SK-N-SH treated with all-trans-retinoic acid at 6 μM for 48 hours (cell line): ENCODE measurements around the gene P2RX4.

Source experiments
- ATAC-seq: fragments of 200-7000 bp; cut with Tn5 transposase; 3 replicates; pipeline ENCODE4 v1.9.1; 2020; ENCODE audit warnings: mild to moderate bottlenecking, moderate library complexity
- ARNTL ChIP-seq: fragments of 450-650 bp; formaldehyde crosslinking; IDR thresholded peaks from 2 replicates; pipeline ENCODE4 v1.5.0; 2020; ENCODE audit warnings: low read depth, mild to moderate bottlenecking, moderate library complexity, borderline replicate concordance
- BACH2 ChIP-seq: fragments of 250-450 bp; sonication (Bioruptor Pico); IDR thresholded peaks from 2 replicates; pipeline ENCODE4 v1.9.0; 2021; ENCODE audit warnings: mild to moderate bottlenecking, borderline replicate concordance
- CSDC2 ChIP-seq: fragments of 250-450 bp; sonication (Bioruptor Pico); IDR thresholded peaks from 2 replicates; pipeline ENCODE4 v1.5.0; 2020; ENCODE audit warnings: mild to moderate bottlenecking, moderate library complexity
- ESRRG ChIP-seq: fragments of 250-450 bp; sonication (Bioruptor Pico); IDR thresholded peaks from 2 replicates; pipeline ENCODE4 v1.6.1; 2021; ENCODE audit warnings: mild to moderate bottlenecking
- GLIS3 ChIP-seq: fragments of 250-450 bp; sonication (Bioruptor Pico); IDR thresholded peaks from 2 replicates; pipeline ENCODE4 v1.5.0; 2020; ENCODE audit warnings: mild to moderate bottlenecking, moderate library complexity
- OSR1 ChIP-seq: fragments of 250-450 bp; sonication (Bioruptor Pico); IDR thresholded peaks from 2 replicates; pipeline ENCODE4 v1.8.0; 2022; ENCODE audit warnings: moderate library complexity, mild to moderate bottlenecking, inconsistent platforms
- POU6F1 ChIP-seq: fragments of 250-450 bp; sonication (Bioruptor Pico); IDR thresholded peaks from 2 replicates; pipeline ENCODE4 v1.8.0; 2021; ENCODE audit warnings: low read depth, mild to moderate bottlenecking, moderate library complexity, borderline replicate concordance
- PPARA ChIP-seq: fragments of 250-450 bp; sonication (Bioruptor Pico); IDR thresholded peaks from 2 replicates; pipeline ENCODE4 v1.5.0; 2020; ENCODE audit warnings: mild to moderate bottlenecking, borderline replicate concordance
- RARB ChIP-seq: fragments of 250-450 bp; sonication (Bioruptor Pico); IDR thresholded peaks from 2 replicates; pipeline ENCODE4 v1.8.0; 2021; ENCODE audit warnings: mild to moderate bottlenecking, moderate library complexity
- SNAI2 ChIP-seq: fragments of 250-450 bp; sonication (Bioruptor Pico); IDR thresholded peaks from 2 replicates; pipeline ENCODE4 v1.5.0; 2020; ENCODE audit warnings: mild to moderate bottlenecking, moderate library complexity
- TCF4 ChIP-seq: fragments of 250-450 bp; sonication (Bioruptor Pico); IDR thresholded peaks from 2 replicates; pipeline ENCODE4 v1.8.0; 2021; ENCODE audit warnings: mild to moderate bottlenecking, moderate library complexity, borderline replicate concordance
- TOX ChIP-seq: fragments of 250-450 bp; sonication (Bioruptor Pico); IDR thresholded peaks from 2 replicates; pipeline ENCODE4 v1.8.0; 2021; ENCODE audit warnings: mild to moderate bottlenecking, moderate library complexity, borderline replicate concordance
- ZC3H10 ChIP-seq: fragments of 250-450 bp; sonication (Bioruptor Pico); IDR thresholded peaks from 2 replicates; pipeline ENCODE4 v1.5.1; 2021; ENCODE audit warnings: mild to moderate bottlenecking, moderate library complexity
- ZFP3 ChIP-seq: fragments of 250-450 bp; sonication (Bioruptor Pico); IDR thresholded peaks from 2 replicates; pipeline ENCODE4 v1.5.0; 2020; ENCODE audit warnings: mild to moderate bottlenecking, moderate library complexity
- ZFP30 ChIP-seq: fragments of 450-650 bp; formaldehyde crosslinking; IDR thresholded peaks from 2 replicates; pipeline ENCODE4 v1.5.0; 2022; ENCODE audit warnings: mild to moderate bottlenecking, moderate library complexity
- ZNF565 ChIP-seq: fragments of 450-650 bp; formaldehyde crosslinking; conservative IDR thresholded peaks from 2 replicates; pipeline ENCODE4 v1.5.0; 2020; ENCODE audit warnings: low read depth, mild to moderate bottlenecking, moderate library complexity
- ZNF70 ChIP-seq: fragments of 450-650 bp; formaldehyde crosslinking; IDR thresholded peaks from 2 replicates; pipeline ENCODE4 v1.5.0; 2020; ENCODE audit warnings: mild to moderate bottlenecking, moderate library complexity
- ZNF8 ChIP-seq: fragments of 450-650 bp; formaldehyde crosslinking; IDR thresholded peaks from 2 replicates; pipeline ENCODE4 v1.5.0; 2020; ENCODE audit warnings: mild to moderate bottlenecking, moderate library complexity
- TF ChIP-seq, protein P1 (sequence below): fragments of 250-450 bp; sonication (Bioruptor Pico); IDR thresholded peaks from 2 replicates; pipeline ENCODE4 v1.5.1; 2020; ENCODE audit warnings: low read depth, mild to moderate bottlenecking, moderate library complexity
- TF ChIP-seq, protein P2 (sequence below): fragments of 250-450 bp; sonication (Bioruptor Pico); IDR thresholded peaks from 2 replicates; pipeline ENCODE4 v1.5.0; 2020; ENCODE audit warnings: mild to moderate bottlenecking, moderate library complexity
- TF ChIP-seq, protein P3 (sequence below): fragments of 250-450 bp; sonication (Bioruptor Pico); IDR thresholded peaks from 2 replicates; pipeline ENCODE4 v1.8.0; 2020; ENCODE audit warnings: mild to moderate bottlenecking, moderate library complexity, borderline replicate concordance

P2RX4 gene

DNA sequence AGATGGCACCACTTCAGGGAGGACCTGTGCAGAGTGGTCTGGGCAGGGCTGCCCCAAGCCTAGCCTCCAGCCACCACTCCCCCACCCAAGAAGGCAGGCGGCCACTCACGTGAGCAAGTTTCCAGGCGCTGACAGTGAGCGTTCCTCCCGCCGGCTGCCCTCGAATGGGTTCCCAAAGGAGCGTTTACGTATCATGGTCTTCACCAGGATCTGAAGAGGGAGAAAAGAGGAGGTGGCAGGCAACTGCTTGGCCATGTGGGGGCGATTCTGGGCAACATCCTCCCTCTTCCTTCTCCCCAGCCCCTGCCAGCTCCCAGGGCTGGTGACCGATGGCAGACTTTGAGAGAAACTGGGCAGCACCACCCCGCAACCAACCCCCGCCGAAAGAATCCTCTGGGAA is 35.1 kb downstream of the P2RX4 start:
- no peak for TF ChIP-seq TCF4 (CRISPR knock-in tag)
- TF ChIP-seq ESRRG (CRISPR knock-in tag): no peak
- no peak for TF ChIP-seq POU6F1 (CRISPR knock-in tag)
- TF ChIP-seq RARB: no peak
- no peak for TF ChIP-seq ZNF565 (CRISPR knock-in tag)
- no peak for TF ChIP-seq OSR1 (CRISPR knock-in tag)
- TF ChIP-seq ZNF70 (CRISPR knock-in tag): no peak
- TF ChIP-seq BACH2 (CRISPR knock-in tag): no peak
- TF ChIP-seq, protein P1, sequence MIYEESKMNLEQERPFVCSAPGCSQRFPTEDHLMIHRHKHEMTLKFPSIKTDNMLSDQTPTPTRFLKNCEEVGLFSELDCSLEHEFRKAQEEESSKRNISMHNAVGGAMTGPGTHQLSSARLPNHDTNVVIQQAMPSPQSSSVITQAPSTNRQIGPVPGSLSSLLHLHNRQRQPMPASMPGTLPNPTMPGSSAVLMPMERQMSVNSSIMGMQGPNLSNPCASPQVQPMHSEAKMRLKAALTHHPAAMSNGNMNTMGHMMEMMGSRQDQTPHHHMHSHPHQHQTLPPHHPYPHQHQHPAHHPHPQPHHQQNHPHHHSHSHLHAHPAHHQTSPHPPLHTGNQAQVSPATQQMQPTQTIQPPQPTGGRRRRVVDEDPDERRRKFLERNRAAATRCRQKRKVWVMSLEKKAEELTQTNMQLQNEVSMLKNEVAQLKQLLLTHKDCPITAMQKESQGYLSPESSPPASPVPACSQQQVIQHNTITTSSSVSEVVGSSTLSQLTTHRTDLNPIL (CRISPR knock-in tag): no peak
- no peak for TF ChIP-seq GLIS3 (CRISPR knock-in tag)
- no peak for TF ChIP-seq ZFP3 (CRISPR knock-in tag)
- no peak for TF ChIP-seq ARNTL
- no peak for TF ChIP-seq TOX (CRISPR knock-in tag)
- no peak for TF ChIP-seq ZFP30 (CRISPR knock-in tag)
- TF ChIP-seq SNAI2 (CRISPR knock-in tag): no peak
- no peak for ATAC-seq

GRCh38 chr12:121245951-121246350 is 36.0 kb downstream of the P2RX4 start:
- no peak for ATAC-seq
- TF ChIP-seq ZNF70 (CRISPR knock-in tag) (no peak), GLIS3 (CRISPR knock-in tag) (no peak), SNAI2 (CRISPR knock-in tag) (no peak), TOX (CRISPR knock-in tag) (no peak), POU6F1 (CRISPR knock-in tag) (no peak), ZNF8 (no peak), ZNF565 (CRISPR knock-in tag) (no peak), ZFP30 (CRISPR knock-in tag) (no peak), OSR1 (CRISPR knock-in tag) (no peak), CSDC2 (CRISPR knock-in tag) (no peak), ARNTL (no peak), TCF4 (CRISPR knock-in tag) (no peak), ZC3H10 (CRISPR knock-in tag) (no peak)
- TF ChIP-seq, protein P1 (CRISPR knock-in tag): no peak
- TF ChIP-seq, protein P2, sequence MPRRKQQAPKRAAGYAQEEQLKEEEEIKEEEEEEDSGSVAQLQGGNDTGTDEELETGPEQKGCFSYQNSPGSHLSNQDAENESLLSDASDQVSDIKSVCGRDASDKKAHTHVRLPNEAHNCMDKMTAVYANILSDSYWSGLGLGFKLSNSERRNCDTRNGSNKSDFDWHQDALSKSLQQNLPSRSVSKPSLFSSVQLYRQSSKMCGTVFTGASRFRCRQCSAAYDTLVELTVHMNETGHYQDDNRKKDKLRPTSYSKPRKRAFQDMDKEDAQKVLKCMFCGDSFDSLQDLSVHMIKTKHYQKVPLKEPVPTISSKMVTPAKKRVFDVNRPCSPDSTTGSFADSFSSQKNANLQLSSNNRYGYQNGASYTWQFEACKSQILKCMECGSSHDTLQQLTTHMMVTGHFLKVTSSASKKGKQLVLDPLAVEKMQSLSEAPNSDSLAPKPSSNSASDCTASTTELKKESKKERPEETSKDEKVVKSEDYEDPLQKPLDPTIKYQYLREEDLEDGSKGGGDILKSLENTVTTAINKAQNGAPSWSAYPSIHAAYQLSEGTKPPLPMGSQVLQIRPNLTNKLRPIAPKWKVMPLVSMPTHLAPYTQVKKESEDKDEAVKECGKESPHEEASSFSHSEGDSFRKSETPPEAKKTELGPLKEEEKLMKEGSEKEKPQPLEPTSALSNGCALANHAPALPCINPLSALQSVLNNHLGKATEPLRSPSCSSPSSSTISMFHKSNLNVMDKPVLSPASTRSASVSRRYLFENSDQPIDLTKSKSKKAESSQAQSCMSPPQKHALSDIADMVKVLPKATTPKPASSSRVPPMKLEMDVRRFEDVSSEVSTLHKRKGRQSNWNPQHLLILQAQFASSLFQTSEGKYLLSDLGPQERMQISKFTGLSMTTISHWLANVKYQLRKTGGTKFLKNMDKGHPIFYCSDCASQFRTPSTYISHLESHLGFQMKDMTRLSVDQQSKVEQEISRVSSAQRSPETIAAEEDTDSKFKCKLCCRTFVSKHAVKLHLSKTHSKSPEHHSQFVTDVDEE (CRISPR knock-in tag): no peak

DNA sequence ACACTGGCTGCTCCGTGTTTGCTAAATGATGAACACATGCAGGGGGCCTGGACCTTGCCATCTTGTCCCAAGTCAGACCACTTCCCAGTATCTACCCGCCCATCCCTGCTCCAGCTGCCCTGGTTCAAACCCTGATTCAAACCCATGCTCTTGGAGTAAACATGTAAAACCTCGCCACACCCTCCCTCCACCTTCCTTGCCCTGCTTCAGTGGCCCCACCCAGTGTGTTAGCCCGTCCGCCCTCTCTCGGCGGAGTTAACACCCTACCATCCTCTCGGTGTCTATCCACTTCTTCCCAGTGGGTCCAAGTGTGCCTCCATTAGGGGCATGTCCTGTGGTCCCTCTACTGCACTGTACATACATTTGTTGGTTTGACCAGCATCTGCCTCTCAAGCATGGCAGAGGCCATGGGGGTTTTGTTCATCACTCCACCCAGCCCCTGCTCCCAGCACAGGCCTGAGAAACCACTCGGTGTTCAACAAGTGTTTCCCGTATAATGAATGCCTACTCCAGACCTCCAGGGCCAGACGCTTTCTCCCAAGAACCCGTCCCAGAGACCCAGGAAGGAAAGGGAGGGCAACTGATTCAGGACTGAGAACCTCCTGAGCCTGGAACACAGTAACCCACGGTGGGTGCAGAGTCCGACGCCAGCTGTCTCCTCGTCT is 37.1 kb downstream of the P2RX4 start:
- ATAC-seq: no peak
- TF ChIP-seq ZNF8: no peak
- TF ChIP-seq ZNF565 (CRISPR knock-in tag): no peak
- TF ChIP-seq, protein P3, sequence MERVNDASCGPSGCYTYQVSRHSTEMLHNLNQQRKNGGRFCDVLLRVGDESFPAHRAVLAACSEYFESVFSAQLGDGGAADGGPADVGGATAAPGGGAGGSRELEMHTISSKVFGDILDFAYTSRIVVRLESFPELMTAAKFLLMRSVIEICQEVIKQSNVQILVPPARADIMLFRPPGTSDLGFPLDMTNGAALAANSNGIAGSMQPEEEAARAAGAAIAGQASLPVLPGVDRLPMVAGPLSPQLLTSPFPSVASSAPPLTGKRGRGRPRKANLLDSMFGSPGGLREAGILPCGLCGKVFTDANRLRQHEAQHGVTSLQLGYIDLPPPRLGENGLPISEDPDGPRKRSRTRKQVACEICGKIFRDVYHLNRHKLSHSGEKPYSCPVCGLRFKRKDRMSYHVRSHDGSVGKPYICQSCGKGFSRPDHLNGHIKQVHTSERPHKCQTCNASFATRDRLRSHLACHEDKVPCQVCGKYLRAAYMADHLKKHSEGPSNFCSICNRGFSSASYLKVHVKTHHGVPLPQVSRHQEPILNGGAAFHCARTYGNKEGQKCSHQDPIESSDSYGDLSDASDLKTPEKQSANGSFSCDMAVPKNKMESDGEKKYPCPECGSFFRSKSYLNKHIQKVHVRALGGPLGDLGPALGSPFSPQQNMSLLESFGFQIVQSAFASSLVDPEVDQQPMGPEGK (CRISPR knock-in tag): no peak
- no peak for TF ChIP-seq PPARA (CRISPR knock-in tag)
- no peak for TF ChIP-seq SNAI2 (CRISPR knock-in tag)
- no peak for TF ChIP-seq ZFP3 (CRISPR knock-in tag)
- no peak for TF ChIP-seq POU6F1 (CRISPR knock-in tag)
- TF ChIP-seq, protein P1 (CRISPR knock-in tag): no peak
- TF ChIP-seq TOX (CRISPR knock-in tag): no peak
